KOPT-K1 (cell line): Measurements from ENCODE around the gene OTOF.

ENCODE experiments used
- H3K27ac ChIP-seq: fragments of 200-600 bp; sonication (generic); 2 replicates; pipeline ENCODE4 v1.5.1; 2016; ENCODE audit warnings: antibody characterized with exemption, mild to moderate bottlenecking, low read depth, low read length; ENCODE audit not compliant: poor library complexity, severe bottlenecking
- H3K36me3 ChIP-seq: fragments of 200-600 bp; sonication (generic); 2 replicates; pipeline ENCODE4 v1.5.1; 2017; ENCODE audit warnings: antibody characterized with exemption, mild to moderate bottlenecking, low read length, moderate library complexity; ENCODE audit not compliant: insufficient read depth
- H3K9me3 ChIP-seq: fragments of 200-600 bp; sonication (generic); 2 replicates; pipeline ENCODE4 v1.5.1; 2017; ENCODE audit warnings: antibody characterized with exemption, low read length, mild to moderate bottlenecking; ENCODE audit not compliant: insufficient read depth, poor library complexity, severe bottlenecking

OTOF gene

DNA sequence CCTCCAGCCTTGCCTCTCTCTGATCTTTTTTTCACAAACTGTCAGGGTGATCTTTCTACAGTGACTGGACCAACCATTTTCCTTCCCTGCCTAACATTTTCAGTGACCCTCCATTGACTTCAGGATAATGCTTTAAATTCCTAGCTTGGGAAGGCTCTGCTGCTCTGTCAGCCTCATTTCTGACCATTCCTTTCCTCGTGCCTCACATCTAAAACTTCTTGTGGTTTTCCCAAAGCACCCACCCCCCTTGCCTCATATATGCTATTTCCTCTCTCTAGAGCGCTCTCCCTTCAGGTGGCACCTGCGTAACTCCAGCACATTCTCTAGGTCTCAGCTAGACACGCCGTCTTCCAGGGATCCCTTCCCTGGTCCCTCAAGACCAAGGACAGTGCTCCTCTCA, 39.0 kb downstream of the OTOF start:
- Histone ChIP-seq H3K9me3 (no peaks in the 10 kb centered on the region), H3K27ac (no peak overlapping the region), H3K36me3 (no peaks in the 10 kb centered on the region)

DNA sequence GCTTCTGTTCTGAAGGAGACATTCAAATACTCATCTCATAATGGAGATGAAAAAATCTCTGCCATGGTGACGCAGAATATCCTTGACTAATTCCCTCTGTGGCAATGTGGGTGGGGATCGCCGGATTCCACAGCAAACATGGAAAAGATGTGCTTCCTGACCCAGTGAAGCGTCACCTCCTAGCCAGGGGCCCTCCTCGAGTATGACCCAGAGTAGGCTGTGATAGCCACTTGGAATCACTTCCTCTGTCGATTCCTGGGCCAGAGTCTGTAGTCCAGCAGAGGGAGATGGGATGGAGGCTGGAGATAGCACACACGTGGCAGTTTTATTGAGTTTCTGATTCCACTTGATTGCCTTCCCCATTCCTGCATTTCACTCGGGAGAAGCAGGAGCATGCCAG, 39.4 kb downstream of the OTOF start:
- Histone ChIP-seq H3K9me3 (no peaks in the 10 kb centered on the region), H3K27ac (no peak overlapping the region), H3K36me3 (no peaks in the 10 kb centered on the region)

DNA sequence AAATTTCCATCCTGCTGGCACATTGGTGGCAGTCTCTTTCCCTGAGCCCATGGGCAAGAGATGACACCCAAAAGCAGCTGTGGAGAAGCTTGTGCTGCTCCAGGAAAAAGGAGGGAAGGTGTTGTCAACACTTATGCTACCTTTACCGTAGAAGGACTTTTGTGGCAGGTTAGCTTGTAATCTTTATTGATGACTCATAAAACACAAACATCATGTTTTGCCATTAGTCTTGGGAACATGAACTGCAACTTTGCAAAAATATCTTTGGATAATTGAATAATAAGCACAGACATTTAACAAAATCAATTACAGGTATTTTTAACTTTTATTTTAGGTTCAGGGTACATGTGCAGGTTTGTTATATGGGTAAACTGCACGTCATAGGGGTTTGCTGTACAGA, 42.8 kb downstream of the OTOF start:
- Histone ChIP-seq H3K9me3 (no peaks in the 10 kb centered on the region), H3K36me3 (no peaks in the 10 kb centered on the region), H3K27ac (no peak overlapping the region)

DNA sequence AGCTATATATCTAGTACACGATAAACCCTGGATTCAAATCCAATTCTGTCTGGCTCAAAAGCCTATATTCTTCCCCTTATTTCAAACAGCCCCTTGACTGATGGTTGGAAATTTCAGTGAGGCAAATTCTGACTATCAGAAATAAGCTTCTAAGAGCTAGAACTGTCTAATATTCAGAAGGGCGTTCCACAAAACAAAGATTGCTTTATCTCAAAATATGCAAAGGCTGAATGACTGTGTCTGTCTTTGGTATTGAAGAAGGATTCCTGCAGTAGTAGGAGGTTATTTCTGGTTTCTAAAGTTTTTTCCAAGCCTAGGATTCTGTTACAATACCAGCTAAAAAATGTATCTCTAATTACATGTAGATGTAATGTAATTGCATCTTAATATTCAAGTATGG, 45.1 kb downstream of the OTOF start:
- H3K27ac ChIP-seq = no peak overlapping the region
- H3K36me3 ChIP-seq = no peaks in the 10 kb centered on the region
- no peaks in the 10 kb centered on the region for H3K9me3 ChIP-seq

DNA sequence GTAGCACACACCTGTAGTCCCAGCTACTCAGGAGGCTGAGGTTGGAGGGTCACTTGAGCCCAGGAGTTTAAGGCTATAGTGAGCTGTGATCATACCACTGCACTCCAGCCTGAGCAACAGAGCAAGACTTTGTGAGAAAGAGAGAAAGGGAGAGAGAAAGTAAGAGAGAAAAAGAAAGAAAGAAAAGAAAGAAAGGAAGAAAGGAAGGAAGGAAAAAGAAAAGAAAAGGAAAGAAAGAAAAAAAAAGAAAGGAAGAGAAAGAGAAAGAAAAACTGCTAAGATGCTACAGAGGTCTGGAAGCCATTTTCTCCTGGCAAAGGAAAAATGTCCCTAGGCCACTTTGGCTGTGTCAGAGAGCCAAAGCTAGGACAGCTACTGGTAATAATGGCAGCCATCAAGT, 45.6 kb downstream of the OTOF start:
- no peak overlapping the region for H3K27ac ChIP-seq
- no peaks in the 10 kb centered on the region for H3K36me3 ChIP-seq
- H3K9me3 ChIP-seq = no peaks in the 10 kb centered on the region

DNA sequence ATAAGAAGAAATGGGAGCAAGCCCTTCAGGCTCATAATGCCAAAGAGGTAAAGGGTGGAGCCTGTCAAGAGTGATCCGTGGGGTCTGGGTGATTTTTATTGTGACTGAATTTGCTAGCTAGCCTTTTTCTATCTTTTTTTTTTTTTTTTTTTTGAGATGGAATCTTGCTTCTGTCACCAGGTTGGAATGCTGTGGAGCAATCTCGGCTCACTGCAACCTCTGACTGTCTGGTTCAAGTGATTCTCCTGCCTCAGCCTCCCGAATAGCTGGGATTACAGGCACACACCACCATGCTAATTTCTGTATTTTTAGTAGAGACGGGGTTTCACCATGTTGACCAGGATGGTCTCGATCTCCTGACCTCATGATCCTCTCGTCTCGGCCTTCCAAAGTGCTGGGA, 47.1 kb downstream of the OTOF start:
- Histone ChIP-seq H3K36me3 (no peaks in the 10 kb centered on the region), H3K9me3 (no peaks in the 10 kb centered on the region)

DNA sequence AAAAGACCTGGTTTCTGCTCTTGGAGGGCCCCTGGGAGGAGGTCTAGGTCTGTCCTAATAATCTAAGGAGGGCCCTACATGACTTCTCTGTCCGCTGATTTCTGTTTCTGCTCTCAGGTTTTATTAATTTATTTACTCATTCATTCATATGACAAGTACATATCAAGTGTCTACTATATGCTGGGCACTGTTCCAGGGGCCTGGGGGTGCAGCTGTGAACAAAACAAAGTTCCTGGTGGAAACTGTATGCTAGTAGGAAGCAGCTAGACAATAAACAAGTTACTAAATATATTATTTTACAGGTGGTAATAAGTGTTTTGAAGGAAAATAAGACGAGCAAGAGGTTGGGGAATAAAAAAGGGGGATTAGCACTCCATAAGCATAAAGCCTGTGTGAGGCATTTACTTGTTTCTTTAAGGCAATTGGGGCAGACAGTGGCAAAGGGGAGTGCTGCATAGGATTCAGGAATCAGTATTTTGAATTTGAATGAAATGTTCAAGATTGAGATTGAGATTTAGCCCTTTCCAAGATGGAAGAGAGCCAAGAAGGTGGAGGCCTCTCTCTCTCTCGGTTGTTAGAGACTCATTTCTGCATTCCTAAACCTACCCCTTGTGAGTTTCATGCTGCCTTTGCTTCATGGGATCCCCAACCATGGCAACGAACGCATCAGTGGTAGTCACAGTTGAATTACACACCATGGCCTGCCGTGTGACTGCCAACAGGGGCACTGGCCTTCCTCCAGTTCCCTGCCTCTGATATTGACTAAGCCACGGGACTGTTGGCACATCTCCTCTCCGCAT, 47.9 kb downstream of the OTOF start:
- Histone ChIP-seq H3K36me3 (no peaks in the 10 kb centered on the region), H3K27ac (no peak overlapping the region)

More for the DNA sequence above, 47.1 kb downstream of the OTOF start:
- H3K27ac ChIP-seq = no peak overlapping the region

DNA sequence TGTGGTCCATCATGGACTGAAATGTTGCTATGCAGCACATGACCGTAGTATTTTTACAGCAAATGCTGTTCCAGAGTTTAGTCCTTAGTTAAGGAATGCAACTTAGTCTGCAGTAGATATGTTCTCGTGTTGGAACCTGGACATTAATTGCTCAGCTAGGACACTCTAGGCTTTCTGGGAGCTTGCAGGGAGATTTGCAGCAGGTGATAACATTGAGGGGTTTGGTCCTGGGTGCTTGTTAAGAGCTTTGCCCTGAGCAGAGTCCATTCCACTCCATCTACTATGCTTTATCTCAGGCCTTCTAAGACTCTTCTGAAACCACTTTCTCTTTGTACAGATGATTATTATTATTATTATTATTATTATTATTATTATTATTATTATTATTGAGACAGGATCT, 49.1 kb downstream of the OTOF start:
- Histone ChIP-seq H3K9me3 (no peaks in the 10 kb centered on the region), H3K36me3 (no peaks in the 10 kb centered on the region), H3K27ac (no peak overlapping the region)

More for the DNA sequence above, 47.9 kb downstream of the OTOF start:
- H3K9me3 ChIP-seq = no peaks in the 10 kb centered on the region

DNA sequence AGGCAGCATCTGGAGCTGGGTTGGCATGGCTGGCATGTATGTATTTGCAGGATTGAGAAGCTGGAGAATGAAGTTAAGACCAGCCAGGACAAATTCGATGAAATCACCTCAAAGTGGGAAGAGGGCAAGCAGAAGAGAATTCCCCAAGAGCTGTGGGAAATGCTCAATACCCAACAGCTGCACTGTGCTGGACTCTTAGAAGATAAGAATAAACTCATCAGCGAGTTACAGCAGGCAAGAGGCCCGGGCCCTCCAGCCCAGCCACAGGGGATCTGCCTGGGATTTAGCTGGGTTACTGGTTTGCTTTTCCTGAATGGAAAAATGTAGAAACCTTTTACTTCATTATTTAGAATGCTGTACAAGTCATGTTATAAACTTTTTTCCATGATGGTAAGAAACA, 53.7 kb downstream of the OTOF start:
- Histone ChIP-seq H3K36me3 (no peaks in the 10 kb centered on the region), H3K9me3 (no peaks in the 10 kb centered on the region), H3K27ac (no peak overlapping the region)

DNA sequence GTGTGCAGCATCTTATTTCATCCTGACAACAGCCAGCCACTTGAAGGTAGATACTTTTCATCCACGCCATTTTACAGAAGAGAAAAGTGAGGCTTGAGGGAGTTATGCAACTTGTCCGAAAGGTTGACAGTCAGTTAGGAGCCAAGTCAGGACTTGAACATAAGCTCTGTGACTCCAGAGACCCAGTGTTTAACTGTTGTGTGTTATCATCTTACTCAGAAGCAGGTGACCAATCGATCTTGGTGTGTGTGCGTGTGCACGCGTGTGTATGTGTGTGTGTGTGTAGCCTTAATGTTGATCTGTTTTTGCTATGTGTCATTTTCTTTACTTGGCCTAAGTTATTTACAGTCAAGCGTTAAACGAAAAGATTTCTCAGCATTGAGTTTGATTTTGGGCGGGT, 54.2 kb downstream of the OTOF start:
- Histone ChIP-seq H3K27ac (no peak overlapping the region), H3K36me3 (no peaks in the 10 kb centered on the region), H3K9me3 (no peaks in the 10 kb centered on the region)

DNA sequence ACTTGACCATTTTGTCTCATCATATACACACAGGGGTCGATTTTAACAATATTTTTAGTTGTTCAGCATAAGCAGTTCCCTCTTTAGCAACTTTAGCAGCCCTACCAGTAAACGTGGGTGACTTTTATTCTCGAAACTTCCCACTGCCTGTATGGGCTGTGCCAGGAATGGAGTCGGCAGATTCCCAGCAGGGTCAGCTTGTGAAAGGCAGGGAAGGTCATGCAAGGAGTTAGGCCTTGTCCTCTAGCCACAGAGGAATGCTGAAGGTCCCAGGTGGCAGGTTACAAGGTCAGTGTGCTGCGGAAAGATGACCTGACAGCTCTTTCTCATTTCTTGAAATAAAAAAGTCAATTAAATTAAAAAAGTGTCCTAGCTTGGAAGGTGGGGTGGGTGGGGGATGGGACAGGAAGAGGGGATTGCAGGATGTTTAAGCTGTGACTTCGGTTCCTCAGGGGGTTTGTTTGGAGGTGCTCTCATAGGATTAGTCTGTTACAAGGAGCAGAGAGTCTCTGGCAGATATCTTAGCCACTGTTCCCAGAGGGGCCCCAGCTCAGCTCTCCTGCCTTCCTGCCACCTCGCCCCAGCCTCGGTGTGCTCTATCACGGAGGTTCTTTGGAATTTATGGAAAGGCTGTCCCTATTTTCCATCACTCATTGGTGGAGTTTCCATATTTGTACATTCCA, 54.8 kb downstream of the OTOF start:
- Histone ChIP-seq H3K9me3 (no peaks in the 10 kb centered on the region), H3K36me3 (no peaks in the 10 kb centered on the region), H3K27ac (no peak overlapping the region)

DNA sequence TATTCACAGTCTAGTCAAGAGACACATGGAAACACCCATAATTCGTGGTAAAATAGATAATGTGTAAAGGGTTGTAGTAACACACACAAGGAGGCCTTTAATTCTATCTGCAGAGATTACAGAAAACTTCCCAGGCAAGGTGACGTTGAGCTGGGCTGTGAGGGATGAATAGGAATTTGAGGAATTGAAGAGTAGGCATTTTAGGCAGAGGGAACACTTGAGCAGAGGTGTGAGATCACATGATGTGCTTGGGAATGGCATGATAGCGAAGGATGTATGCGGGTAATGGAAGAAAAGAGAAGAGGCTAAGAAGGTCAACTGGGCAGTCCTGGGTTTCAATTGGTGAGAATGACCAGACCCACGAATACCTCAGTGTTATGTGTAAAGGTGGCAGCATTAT, 56.0 kb downstream of the OTOF start:
- H3K9me3 ChIP-seq = no peaks in the 10 kb centered on the region
- H3K36me3 ChIP-seq = no peaks in the 10 kb centered on the region
- H3K27ac ChIP-seq = no peak overlapping the region

DNA sequence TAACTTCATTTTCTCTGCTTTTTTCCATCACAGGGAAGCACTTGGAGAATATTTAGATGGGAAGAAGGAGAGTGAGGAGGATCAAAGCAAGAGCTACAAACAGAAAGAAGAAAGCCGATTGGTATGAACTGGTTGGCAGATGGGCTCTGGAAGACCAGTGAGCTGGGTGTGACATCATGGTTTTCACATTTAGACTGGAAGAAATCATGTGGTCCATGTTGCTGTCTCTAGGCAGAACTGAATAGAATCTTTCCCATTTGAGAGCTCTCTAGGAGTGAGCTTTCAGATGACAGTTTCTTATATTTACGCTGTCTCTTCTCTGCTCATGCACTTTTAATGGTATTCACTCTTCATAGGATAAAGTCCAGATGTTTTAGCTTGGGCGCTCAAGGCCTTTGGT, 63.6 kb downstream of the OTOF start:
- H3K9me3 ChIP-seq = no peaks in the 10 kb centered on the region
- no peak overlapping the region for H3K27ac ChIP-seq
- H3K36me3 ChIP-seq = no peaks in the 10 kb centered on the region

DNA sequence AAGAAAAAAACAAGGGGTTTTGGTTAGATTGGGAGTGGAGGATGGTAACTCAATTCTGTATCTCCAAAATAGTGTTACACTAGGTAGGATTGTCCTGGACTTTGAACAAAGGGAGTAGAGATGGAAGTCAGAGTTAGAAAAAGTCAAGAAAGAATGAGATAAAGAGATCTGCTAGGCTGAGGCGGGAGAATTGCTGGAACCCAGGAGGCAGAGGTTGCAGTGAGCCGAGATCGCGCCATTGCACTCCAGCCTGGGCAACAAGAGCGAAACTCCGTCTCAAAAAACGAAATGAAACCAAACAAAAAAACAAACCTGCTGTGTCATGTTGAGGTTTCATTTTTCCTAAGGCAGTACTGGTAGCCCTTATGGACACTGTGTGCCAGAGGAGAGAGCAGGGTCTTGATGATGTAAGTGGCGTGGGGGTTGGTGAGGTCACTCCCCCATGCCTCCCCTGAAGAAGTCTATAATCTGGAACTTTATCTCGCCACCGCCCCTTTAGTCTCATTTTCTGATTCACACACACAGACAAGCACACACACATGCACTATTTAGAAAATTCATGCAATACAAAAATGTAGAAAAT, 65.7 kb downstream of the OTOF start:
- no peaks in the 10 kb centered on the region for H3K36me3 ChIP-seq
- H3K27ac ChIP-seq = no peak overlapping the region
- no peaks in the 10 kb centered on the region for H3K9me3 ChIP-seq

DNA sequence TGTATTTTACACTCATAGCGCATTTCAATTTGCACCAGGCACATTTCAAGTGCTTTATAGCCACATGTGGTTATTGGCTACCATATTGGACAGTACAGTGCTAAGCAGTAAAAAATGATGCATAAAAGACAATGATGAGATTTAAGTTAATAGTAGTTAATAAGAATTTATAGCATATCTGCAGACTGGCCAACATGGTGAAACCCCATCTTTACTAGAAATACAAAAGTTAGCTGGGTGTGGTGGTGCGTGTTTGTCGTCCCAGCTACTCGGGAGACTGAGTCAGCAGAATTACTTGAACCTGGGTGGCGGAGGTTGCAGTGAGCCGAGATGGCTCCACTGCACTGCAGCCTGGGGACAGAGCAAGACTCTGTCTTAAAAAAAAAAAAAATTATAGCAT, 66.5 kb downstream of the OTOF start:
- Histone ChIP-seq H3K27ac (no peak overlapping the region), H3K9me3 (no peaks in the 10 kb centered on the region)

More for the DNA sequence above, 66.5 kb downstream of the OTOF start:
- H3K36me3 ChIP-seq = no peaks in the 10 kb centered on the region
